ENCODE measurements around the gene C1QTNF5. TPM values are rescaled to one million over a fixed set of nuclear protein-coding genes. Genes with fewer than 3 reads are reported as not detected.

The C1QTNF5 gene
- total RNA-seq, 1 experiment from 2014 or later = 3.0 TPM

- TF ChIP-seq FOXP4 (CRISPR knock-in tag; IDR thresholded peaks at IDR 0.05) = no peak
- TF ChIP-seq ZNF219 (CRISPR knock-in tag; IDR thresholded peaks at IDR 0.05; ENCODE audit: borderline replicate concordance) = no peak
Measured at GRCh38 chr11:119339589-119340334, 921 bp downstream of the C1QTNF5 start (continued).

DNA sequence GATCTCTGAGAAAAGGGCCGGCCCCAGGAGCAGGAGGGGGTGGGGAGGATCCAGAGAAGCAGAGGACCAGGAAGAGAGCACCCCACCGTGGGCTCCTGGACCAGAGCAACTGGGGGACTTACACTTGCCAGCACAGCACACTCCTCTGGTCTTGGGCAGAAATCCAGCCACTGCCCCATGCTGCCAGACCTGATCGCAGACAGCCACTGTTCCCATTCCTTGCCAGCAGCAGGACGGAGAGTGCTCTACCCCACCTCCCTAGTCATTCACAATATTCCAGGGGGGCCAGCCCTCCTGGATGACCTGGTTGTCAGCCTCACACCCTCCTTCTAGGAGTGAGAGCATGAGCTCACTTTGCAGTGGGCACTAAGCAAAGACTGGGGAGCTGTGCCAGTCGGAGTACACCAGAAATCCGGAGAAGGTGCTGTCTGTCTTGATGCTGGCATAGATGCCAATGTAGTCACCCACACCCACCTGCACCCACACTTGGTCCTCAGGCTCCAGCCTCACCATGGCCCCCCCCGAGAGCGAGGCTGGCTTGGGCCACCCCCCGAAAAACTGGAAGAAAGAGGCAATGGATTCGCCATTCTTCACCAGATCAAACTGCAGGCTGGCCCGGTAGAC lies 1.6 kb downstream of the C1QTNF5 start:
- H3K36me3 Mint-ChIP-seq = peaks cover 7% of the 10 kb centered on the region
- POLR2A ChIA-PET = interaction anchor here (1.0 to 3.9 kb wide), 5 partner anchors 16 to 39 kb away, joined by 3 to 35 read pairs (median 9); partner anchors contain the start of gene MCAM
- H3K27me3 Mint-ChIP-seq (ENCODE audit: low read depth) = peaks cover 46% of the 10 kb centered on the region
- DNase-seq (ENCODE audit: low spot score) = no peak
- no peak for ATAC-seq
- H3K9me3 Mint-ChIP-seq = no peaks in the 10 kb centered on the region
- no peak overlapping the region for H3K27ac Mint-ChIP-seq
- CTCF ChIA-PET = interaction anchor here (0.5 to 10.4 kb wide), 57 partner anchors 9 to 679 kb away, joined by 3 to 387 read pairs (median 6); partner anchors contain the start of genes CBL, DPAGT1, HINFP and HMBS
- TF ChIP-seq SMAD3 (CRISPR knock-in tag; IDR thresholded peaks at IDR 0.05; ENCODE audit: borderline replicate concordance) (no peak), ZNF263 (CRISPR knock-in tag; IDR thresholded peaks at IDR 0.05; ENCODE audit: low read depth) (no peak), NR1H2 (CRISPR knock-in tag; IDR thresholded peaks at IDR 0.05) (0 out of 2 replicates have a peak, but pooled peaks have one; percentile 17)
- TF ChIP-seq, protein P1, sequence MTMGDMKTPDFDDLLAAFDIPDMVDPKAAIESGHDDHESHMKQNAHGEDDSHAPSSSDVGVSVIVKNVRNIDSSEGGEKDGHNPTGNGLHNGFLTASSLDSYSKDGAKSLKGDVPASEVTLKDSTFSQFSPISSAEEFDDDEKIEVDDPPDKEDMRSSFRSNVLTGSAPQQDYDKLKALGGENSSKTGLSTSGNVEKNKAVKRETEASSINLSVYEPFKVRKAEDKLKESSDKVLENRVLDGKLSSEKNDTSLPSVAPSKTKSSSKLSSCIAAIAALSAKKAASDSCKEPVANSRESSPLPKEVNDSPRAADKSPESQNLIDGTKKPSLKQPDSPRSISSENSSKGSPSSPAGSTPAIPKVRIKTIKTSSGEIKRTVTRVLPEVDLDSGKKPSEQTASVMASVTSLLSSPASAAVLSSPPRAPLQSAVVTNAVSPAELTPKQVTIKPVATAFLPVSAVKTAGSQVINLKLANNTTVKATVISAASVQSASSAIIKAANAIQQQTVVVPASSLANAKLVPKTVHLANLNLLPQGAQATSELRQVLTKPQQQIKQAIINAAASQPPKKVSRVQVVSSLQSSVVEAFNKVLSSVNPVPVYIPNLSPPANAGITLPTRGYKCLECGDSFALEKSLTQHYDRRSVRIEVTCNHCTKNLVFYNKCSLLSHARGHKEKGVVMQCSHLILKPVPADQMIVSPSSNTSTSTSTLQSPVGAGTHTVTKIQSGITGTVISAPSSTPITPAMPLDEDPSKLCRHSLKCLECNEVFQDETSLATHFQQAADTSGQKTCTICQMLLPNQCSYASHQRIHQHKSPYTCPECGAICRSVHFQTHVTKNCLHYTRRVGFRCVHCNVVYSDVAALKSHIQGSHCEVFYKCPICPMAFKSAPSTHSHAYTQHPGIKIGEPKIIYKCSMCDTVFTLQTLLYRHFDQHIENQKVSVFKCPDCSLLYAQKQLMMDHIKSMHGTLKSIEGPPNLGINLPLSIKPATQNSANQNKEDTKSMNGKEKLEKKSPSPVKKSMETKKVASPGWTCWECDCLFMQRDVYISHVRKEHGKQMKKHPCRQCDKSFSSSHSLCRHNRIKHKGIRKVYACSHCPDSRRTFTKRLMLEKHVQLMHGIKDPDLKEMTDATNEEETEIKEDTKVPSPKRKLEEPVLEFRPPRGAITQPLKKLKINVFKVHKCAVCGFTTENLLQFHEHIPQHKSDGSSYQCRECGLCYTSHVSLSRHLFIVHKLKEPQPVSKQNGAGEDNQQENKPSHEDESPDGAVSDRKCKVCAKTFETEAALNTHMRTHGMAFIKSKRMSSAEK (CRISPR knock-in tag; IDR thresholded peaks at IDR 0.05; ENCODE audit: borderline replicate concordance) = no peak
- TF ChIP-seq, protein P2, sequence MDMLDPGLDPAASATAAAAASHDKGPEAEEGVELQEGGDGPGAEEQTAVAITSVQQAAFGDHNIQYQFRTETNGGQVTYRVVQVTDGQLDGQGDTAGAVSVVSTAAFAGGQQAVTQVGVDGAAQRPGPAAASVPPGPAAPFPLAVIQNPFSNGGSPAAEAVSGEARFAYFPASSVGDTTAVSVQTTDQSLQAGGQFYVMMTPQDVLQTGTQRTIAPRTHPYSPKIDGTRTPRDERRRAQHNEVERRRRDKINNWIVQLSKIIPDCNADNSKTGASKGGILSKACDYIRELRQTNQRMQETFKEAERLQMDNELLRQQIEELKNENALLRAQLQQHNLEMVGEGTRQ (CRISPR knock-in tag; IDR thresholded peaks at IDR 0.05) = no peak
- H3K4me3 Mint-ChIP-seq = peak overlapping the region; percentile 100
- peaks cover 52% of the 10 kb centered on the region for H3K4me1 Mint-ChIP-seq

GRCh38 chr11:119338318-119338890 lies 2.3 kb downstream of the C1QTNF5 start:
- Mint-ChIP-seq H3K27me3 (ENCODE audit: low read depth) (peaks cover 41% of the 10 kb centered on the region), H3K36me3 (peaks cover 7% of the 10 kb centered on the region), H3K4me1 (peaks cover 55% of the 10 kb centered on the region), H3K27ac (peak overlapping the region; percentile 96), H3K4me3 (peak overlapping the region; percentile 100), H3K9me3 (no peaks in the 10 kb centered on the region)
- ATAC-seq = peak; percentile 31
- TF ChIP-seq, protein P3, sequence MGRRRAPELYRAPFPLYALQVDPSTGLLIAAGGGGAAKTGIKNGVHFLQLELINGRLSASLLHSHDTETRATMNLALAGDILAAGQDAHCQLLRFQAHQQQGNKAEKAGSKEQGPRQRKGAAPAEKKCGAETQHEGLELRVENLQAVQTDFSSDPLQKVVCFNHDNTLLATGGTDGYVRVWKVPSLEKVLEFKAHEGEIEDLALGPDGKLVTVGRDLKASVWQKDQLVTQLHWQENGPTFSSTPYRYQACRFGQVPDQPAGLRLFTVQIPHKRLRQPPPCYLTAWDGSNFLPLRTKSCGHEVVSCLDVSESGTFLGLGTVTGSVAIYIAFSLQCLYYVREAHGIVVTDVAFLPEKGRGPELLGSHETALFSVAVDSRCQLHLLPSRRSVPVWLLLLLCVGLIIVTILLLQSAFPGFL (CRISPR knock-in tag; IDR thresholded peaks at IDR 0.05; ENCODE audit: borderline replicate concordance) = no peak
- TF ChIP-seq RORB (CRISPR knock-in tag; IDR thresholded peaks at IDR 0.05) = no peak
- TF ChIP-seq, protein P4, sequence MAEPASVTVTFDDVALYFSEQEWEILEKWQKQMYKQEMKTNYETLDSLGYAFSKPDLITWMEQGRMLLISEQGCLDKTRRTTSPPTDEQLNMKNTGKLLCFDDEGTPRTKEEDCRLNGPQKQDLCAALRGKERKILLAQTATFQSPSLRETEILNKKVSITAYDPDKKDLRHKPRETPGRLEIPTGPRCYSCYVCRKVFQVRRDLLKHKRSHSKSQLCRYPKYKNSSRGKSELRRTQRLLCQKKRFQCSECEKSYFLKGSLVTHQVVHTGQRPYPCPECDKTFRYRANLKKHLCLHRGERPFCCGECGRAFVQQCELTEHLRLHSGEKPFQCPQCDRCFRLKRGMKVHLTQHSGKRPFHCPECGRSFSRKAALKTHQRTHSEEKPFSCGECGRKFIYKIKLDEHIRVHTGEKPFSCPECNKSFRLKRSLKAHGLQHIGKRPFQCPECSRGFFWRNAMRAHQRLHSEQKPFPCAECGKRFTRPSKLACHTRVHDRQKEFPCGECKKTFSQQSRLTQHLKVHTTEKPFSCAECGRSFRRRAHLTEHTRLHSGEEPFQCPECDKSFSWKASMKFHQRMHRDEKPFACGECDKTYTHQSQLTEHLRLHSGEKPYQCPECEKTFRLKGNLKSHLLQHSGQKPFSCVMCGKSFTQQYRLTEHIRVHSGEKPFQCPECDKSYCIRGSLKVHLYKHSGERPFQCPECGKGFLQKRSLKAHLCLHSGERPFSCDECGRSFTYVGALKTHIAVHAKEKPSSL (CRISPR knock-in tag; conservative IDR thresholded peaks at IDR 0.05) = no peak
- no peak for TF ChIP-seq SMAD3 (CRISPR knock-in tag; IDR thresholded peaks at IDR 0.05; ENCODE audit: borderline replicate concordance)
- TF ChIP-seq, protein P5, sequence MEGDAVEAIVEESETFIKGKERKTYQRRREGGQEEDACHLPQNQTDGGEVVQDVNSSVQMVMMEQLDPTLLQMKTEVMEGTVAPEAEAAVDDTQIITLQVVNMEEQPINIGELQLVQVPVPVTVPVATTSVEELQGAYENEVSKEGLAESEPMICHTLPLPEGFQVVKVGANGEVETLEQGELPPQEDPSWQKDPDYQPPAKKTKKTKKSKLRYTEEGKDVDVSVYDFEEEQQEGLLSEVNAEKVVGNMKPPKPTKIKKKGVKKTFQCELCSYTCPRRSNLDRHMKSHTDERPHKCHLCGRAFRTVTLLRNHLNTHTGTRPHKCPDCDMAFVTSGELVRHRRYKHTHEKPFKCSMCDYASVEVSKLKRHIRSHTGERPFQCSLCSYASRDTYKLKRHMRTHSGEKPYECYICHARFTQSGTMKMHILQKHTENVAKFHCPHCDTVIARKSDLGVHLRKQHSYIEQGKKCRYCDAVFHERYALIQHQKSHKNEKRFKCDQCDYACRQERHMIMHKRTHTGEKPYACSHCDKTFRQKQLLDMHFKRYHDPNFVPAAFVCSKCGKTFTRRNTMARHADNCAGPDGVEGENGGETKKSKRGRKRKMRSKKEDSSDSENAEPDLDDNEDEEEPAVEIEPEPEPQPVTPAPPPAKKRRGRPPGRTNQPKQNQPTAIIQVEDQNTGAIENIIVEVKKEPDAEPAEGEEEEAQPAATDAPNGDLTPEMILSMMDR (IDR thresholded peaks at IDR 0.05) = peak; percentile 68
- DNase-seq (ENCODE audit: low spot score) = peak; percentile 89
- ChIA-PET CTCF (interaction anchor here (0.5 to 10.4 kb wide), 76 partner anchors 10 to 1276 kb away, joined by 3 to 387 read pairs (median 4); partner anchors contain the start of genes C2CD2L, CBL, DPAGT1 and HINFP), POLR2A (interaction anchor here (0.5 to 3.9 kb wide), 14 partner anchors 15 to 1252 kb away, joined by 3 to 35 read pairs (median 4); partner anchors contain the start of genes MCAM and THY1)

Data from WTC11 (cell line).